ENCODE results near the gene PABPC1L2B.
"Not testable (repeated sequence)": the region's sequence is repeated elsewhere in the genome, so short reads cannot be mapped to it uniquely, and the experiment has no call there.

GRCh38 chrX:73004032-73004431 is 1.3 kb downstream of the PABPC1L2B start:
- TF ChIP-seq GLIS3 (CRISPR knock-in tag; IDR thresholded peaks at IDR 0.05); TCF4 (CRISPR knock-in tag; IDR thresholded peaks at IDR 0.05; ENCODE audit: borderline replicate concordance); ESRRG (CRISPR knock-in tag; IDR thresholded peaks at IDR 0.05); TSHZ2 (CRISPR knock-in tag; IDR thresholded peaks at IDR 0.05); CSRNP3 (CRISPR knock-in tag; IDR thresholded peaks at IDR 0.05); ZFP3 (CRISPR knock-in tag; IDR thresholded peaks at IDR 0.05); ZNF565 (CRISPR knock-in tag; conservative IDR thresholded peaks at IDR 0.05; ENCODE audit: low read depth): not testable (repeated sequence)
- TF ChIP-seq, protein P1, sequence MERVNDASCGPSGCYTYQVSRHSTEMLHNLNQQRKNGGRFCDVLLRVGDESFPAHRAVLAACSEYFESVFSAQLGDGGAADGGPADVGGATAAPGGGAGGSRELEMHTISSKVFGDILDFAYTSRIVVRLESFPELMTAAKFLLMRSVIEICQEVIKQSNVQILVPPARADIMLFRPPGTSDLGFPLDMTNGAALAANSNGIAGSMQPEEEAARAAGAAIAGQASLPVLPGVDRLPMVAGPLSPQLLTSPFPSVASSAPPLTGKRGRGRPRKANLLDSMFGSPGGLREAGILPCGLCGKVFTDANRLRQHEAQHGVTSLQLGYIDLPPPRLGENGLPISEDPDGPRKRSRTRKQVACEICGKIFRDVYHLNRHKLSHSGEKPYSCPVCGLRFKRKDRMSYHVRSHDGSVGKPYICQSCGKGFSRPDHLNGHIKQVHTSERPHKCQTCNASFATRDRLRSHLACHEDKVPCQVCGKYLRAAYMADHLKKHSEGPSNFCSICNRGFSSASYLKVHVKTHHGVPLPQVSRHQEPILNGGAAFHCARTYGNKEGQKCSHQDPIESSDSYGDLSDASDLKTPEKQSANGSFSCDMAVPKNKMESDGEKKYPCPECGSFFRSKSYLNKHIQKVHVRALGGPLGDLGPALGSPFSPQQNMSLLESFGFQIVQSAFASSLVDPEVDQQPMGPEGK (CRISPR knock-in tag; IDR thresholded peaks at IDR 0.05; ENCODE audit: borderline replicate concordance): not testable (repeated sequence)
- TF ChIP-seq, protein P2, sequence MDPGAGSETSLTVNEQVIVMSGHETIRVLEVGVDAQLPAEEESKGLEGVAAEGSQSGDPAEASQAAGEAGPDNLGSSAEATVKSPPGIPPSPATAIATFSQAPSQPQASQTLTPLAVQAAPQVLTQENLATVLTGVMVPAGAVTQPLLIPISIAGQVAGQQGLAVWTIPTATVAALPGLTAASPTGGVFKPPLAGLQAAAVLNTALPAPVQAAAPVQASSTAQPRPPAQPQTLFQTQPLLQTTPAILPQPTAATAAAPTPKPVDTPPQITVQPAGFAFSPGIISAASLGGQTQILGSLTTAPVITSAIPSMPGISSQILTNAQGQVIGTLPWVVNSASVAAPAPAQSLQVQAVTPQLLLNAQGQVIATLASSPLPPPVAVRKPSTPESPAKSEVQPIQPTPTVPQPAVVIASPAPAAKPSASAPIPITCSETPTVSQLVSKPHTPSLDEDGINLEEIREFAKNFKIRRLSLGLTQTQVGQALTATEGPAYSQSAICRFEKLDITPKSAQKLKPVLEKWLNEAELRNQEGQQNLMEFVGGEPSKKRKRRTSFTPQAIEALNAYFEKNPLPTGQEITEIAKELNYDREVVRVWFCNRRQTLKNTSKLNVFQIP (CRISPR knock-in tag; IDR thresholded peaks at IDR 0.05; ENCODE audit: borderline replicate concordance, low read depth): not testable (repeated sequence)
- TF ChIP-seq, protein P3, sequence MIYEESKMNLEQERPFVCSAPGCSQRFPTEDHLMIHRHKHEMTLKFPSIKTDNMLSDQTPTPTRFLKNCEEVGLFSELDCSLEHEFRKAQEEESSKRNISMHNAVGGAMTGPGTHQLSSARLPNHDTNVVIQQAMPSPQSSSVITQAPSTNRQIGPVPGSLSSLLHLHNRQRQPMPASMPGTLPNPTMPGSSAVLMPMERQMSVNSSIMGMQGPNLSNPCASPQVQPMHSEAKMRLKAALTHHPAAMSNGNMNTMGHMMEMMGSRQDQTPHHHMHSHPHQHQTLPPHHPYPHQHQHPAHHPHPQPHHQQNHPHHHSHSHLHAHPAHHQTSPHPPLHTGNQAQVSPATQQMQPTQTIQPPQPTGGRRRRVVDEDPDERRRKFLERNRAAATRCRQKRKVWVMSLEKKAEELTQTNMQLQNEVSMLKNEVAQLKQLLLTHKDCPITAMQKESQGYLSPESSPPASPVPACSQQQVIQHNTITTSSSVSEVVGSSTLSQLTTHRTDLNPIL (CRISPR knock-in tag; IDR thresholded peaks at IDR 0.05; ENCODE audit: low read depth): not testable (repeated sequence)
